Endodermal cell (in vitro differentiated cells): ENCODE results near the gene FEZF2. TPM values are rescaled to one million over a fixed set of nuclear protein-coding genes. Genes with fewer than 3 reads are reported as not detected.

Experiments
- DNase-seq: peaks from one replicate; pipeline ENCODE4 v3.0.0-alpha.2; 2017
- H3K27ac ChIP-seq: 2 replicates; pipeline ENCODE4 v1.5.1; 2013; ENCODE audit warnings: mild to moderate bottlenecking, low read depth, low read length, moderate library complexity
- H3K27me3 ChIP-seq: 2 replicates; pipeline ENCODE4 v1.6.1; 2013; ENCODE audit warnings: mild to moderate bottlenecking, low read length, moderate library complexity; ENCODE audit not compliant: insufficient read depth, control insufficient read depth, poor library complexity, severe bottlenecking
- H3K36me3 ChIP-seq: 2 replicates; pipeline ENCODE4 v1.7.0; 2013; ENCODE audit warnings: mild to moderate bottlenecking, low read length, moderate library complexity; ENCODE audit not compliant: control insufficient read depth, insufficient read depth
- H3K4me1 ChIP-seq: one replicate; pipeline ENCODE4 v1.7.0; 2013; ENCODE audit warnings: low read length; ENCODE audit not compliant: control insufficient read depth, insufficient read depth
- H3K4me3 ChIP-seq: 2 replicates; pipeline ENCODE4 v1.5.1; 2013; ENCODE audit warnings: mild to moderate bottlenecking, low read length, moderate library complexity
- H3K9ac ChIP-seq: 2 replicates; pipeline ENCODE4 v1.6.1; 2013; ENCODE audit warnings: mild to moderate bottlenecking, low read length, moderate library complexity; ENCODE audit not compliant: poor library complexity, severe bottlenecking; ENCODE audit errors: extremely low read depth
- H3K9me3 ChIP-seq: 2 replicates; pipeline ENCODE4 v1.6.1; 2013; ENCODE audit warnings: mild to moderate bottlenecking, low read length, moderate library complexity; ENCODE audit not compliant: control insufficient read depth
- H3K27ac Mint-ChIP-seq: 2 replicates; pipeline ENCODE4 v1.8.0; 2020; ENCODE audit warnings: mixed read lengths
- H3K27me3 Mint-ChIP-seq: 2 replicates; pipeline ENCODE4 v1.8.0; 2021; ENCODE audit warnings: mild to moderate bottlenecking, mixed read lengths; ENCODE audit not compliant: insufficient read depth
- H3K36me3 Mint-ChIP-seq: 2 replicates; pipeline ENCODE4 v1.8.0; 2020; ENCODE audit warnings: low read depth, mixed read lengths
- H3K4me1 Mint-ChIP-seq: 2 replicates; pipeline ENCODE4 v1.8.0; 2020; ENCODE audit warnings: mixed read lengths
- H3K4me3 Mint-ChIP-seq: 2 replicates; pipeline ENCODE4 v1.8.0; 2020; ENCODE audit warnings: mild to moderate bottlenecking, moderate library complexity, mixed read lengths
- H3K9me3 Mint-ChIP-seq: 2 replicates; pipeline ENCODE4 v1.8.0; 2020; ENCODE audit warnings: mild to moderate bottlenecking, mixed read lengths
- CTCF ChIP-seq: fragments of 200-600 bp; sonication (generic); conservative IDR thresholded peaks from 2 replicates; pipeline ENCODE4 v1.5.0; 2021; ENCODE audit warnings: antibody characterized with exemption, mild to moderate bottlenecking
- WGBS, 2 experiments: methylation state at CpG; one replicate each; pipeline versions ENCODE4 v1.1.5 to v1.1.7; 2013; ENCODE audit warnings: missing lambda C conversion rate in 2 of 2, mixed read lengths in 1 of 2; ENCODE audit not compliant: insufficient coverage in 1 of 2, insufficient read length in 1 of 2; 5-methylcytosine and 5-hydroxymethylcytosine counted together
- total RNA-seq, 2 donors: library from RNA; stranded (reverse); fragmentation: NEBNext Ultra II Directional in 1 of 2; extraction: Animal tissue kit (Norgen Biotek cat#: 25700) in 1 of 2; gene quantifications; 2 replicates in 1 of 2; 3 replicates in 1 of 2; pipeline ENCODE4 v1.2.1, GENCODE V29; 2021

FEZF2 gene
- total RNA-seq, 2 donors from 2014 or later, result not detected

- TF ChIP-seq CTCF, result no peak
- 94 to 98% methylated on average over 5 to 6 of the region's 6 CpGs for WGBS, 2 experiments
These were observed 10.1 kb downstream of the FEZF2 start for GRCh38 chr3:62363275-62363674.

GRCh38 chr3:62361824-62362223 is 11.5 kb downstream of the FEZF2 start:
- no peak overlapping the region for H3K27ac Mint-ChIP-seq

More at GRCh38 chr3:62363275-62363674, 10.1 kb downstream of the FEZF2 start:
- Mint-ChIP-seq H3K27ac (no peak overlapping the region), H3K4me3 (no peak overlapping the region), H3K9me3 (no peaks in the 10 kb centered on the region), H3K4me1 (peaks cover 30% of the 10 kb centered on the region), H3K36me3 (no peaks in the 10 kb centered on the region), H3K27me3 (peaks cover 60% of the 10 kb centered on the region)
- no peak overlapping the region for H3K27ac ChIP-seq
- no peak overlapping the region for H3K4me3 ChIP-seq
- H3K36me3 ChIP-seq, result no peaks in the 10 kb centered on the region
- peaks cover 9% of the 10 kb centered on the region for H3K4me1 ChIP-seq
- no peak overlapping the region for H3K9ac ChIP-seq
- H3K27me3 ChIP-seq, result peaks cover 89% of the 10 kb centered on the region
- DNase-seq, result no peak
- no peaks in the 10 kb centered on the region for H3K9me3 ChIP-seq

GRCh38 chr3:62361261-62361660 is 12.1 kb downstream of the FEZF2 start:
- Mint-ChIP-seq H3K9me3 (no peaks in the 10 kb centered on the region), H3K27me3 (peaks cover 40% of the 10 kb centered on the region), H3K36me3 (no peaks in the 10 kb centered on the region), H3K27ac (no peak overlapping the region), H3K4me1 (peaks cover 12% of the 10 kb centered on the region), H3K4me3 (no peak overlapping the region)
- H3K9ac ChIP-seq, result no peak overlapping the region
- no peaks in the 10 kb centered on the region for H3K36me3 ChIP-seq
- no peak for DNase-seq
- peaks cover 84% of the 10 kb centered on the region for H3K27me3 ChIP-seq
- H3K4me1 ChIP-seq, result no peaks in the 10 kb centered on the region
- no peaks in the 10 kb centered on the region for H3K9me3 ChIP-seq
- WGBS, 2 experiments, result 92 to 95% methylated on average over 3 of the region's 3 CpGs
- no peak overlapping the region for H3K27ac ChIP-seq
- no peak overlapping the region for H3K4me3 ChIP-seq
- no peak for TF ChIP-seq CTCF

More at GRCh38 chr3:62361824-62362223, 11.5 kb downstream of the FEZF2 start:
- H3K36me3 Mint-ChIP-seq, result no peaks in the 10 kb centered on the region
- Histone ChIP-seq H3K4me1 (peaks cover 4% of the 10 kb centered on the region), H3K27ac (no peak overlapping the region), H3K9me3 (no peaks in the 10 kb centered on the region), H3K27me3 (peaks cover 84% of the 10 kb centered on the region), H3K4me3 (no peak overlapping the region), H3K36me3 (no peaks in the 10 kb centered on the region), H3K9ac (no peak overlapping the region)
- no peak overlapping the region for H3K4me3 Mint-ChIP-seq
- peaks cover 16% of the 10 kb centered on the region for H3K4me1 Mint-ChIP-seq
- TF ChIP-seq CTCF, result no peak
- H3K9me3 Mint-ChIP-seq, result no peaks in the 10 kb centered on the region
- 82% methylated on average over 3 of the region's 3 CpGs; no CpG with 5 or more reads in 1 of the 2 experiments for WGBS, 2 experiments
- H3K27me3 Mint-ChIP-seq, result peaks cover 45% of the 10 kb centered on the region
- peak; percentile 74 for DNase-seq
